ENCODE results near the gene STIMATE.

GRCh38 chr3:52793702-52794611 is 103.4 kb downstream of the STIMATE start:
- TF ChIP-seq CTCF (IDR thresholded peaks at IDR 0.05) = no peak
- TF ChIP-seq ZFX (IDR thresholded peaks at IDR 0.05; ENCODE audit: borderline replicate concordance) = no peak

Data from 22Rv1 (cell line).